Measurements from ENCODE around the gene CARD11.

DNA sequence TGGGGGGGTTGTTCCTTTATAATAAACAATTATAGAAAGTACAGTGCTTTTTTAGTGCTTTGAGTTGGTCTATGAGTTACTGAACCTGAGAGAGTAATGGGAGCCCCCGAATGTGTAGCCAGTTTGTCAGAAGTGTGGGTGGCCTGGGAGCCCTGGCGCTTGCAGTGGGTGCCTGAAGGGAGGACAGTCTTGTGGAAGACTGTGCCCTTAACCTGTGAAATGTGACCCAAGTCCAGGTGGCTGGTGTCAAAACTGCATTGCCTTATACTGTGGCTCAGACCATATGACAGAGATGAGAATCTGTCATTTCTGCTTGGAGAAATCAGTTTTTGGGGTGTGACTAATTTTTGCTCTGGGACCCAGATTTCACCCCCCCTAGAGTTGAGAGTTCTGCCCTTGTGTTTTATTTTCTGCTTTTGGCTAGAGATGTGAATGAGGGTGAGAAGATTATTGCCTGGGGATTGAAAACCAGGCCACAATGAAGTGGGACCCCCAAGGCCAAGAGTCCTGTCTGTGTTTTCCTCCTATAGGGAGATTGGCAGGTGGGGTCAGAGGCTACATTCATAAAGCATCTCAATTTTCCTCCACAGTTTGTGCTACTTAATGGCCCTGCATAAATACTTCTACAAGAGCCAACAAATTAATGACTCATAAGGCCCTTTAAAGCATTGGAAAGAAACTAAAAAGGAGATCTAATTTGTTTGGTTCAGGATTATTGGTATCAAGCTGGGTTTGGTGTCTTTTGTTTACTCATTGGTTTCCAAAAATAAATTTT is 24.1 kb upstream of the CARD11 start:
- TF ChIP-seq, protein P1, sequence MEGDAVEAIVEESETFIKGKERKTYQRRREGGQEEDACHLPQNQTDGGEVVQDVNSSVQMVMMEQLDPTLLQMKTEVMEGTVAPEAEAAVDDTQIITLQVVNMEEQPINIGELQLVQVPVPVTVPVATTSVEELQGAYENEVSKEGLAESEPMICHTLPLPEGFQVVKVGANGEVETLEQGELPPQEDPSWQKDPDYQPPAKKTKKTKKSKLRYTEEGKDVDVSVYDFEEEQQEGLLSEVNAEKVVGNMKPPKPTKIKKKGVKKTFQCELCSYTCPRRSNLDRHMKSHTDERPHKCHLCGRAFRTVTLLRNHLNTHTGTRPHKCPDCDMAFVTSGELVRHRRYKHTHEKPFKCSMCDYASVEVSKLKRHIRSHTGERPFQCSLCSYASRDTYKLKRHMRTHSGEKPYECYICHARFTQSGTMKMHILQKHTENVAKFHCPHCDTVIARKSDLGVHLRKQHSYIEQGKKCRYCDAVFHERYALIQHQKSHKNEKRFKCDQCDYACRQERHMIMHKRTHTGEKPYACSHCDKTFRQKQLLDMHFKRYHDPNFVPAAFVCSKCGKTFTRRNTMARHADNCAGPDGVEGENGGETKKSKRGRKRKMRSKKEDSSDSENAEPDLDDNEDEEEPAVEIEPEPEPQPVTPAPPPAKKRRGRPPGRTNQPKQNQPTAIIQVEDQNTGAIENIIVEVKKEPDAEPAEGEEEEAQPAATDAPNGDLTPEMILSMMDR (IDR thresholded peaks at IDR 0.05), result no peak
- TF ChIP-seq POLR2A (IDR thresholded peaks at IDR 0.05) (no peak), EP300 (IDR thresholded peaks at IDR 0.05) (no peak)

Data from ovary (tissue), 3 donors.